ENCODE measurements around the gene IGHMBP2. TPM values are rescaled to one million over a fixed set of nuclear protein-coding genes. Genes with fewer than 3 reads are reported as not detected.
A peak's percentile ranks its signal among the peaks of the same experiment; 100 is the strongest.

The IGHMBP2 gene
- total RNA-seq, 1 experiment from 2014 or later: 27.8 TPM

- intact Hi-C loops (cut with micrococcal nuclease; ENCODE audit: unreplicated experiment) (no loop called here), in situ Hi-C loops (cut with HindIII; ENCODE audit: low pct_unique_long_range_greater_than_20kb, low sequenced_read_pairs) (no loop called here)
- ChIA-PET POLR2A (no interaction called here), CTCF (no interaction called here)
- no peak overlapping the region for H3K4me3 ChIP-seq (ENCODE audit: low read depth in 2 of 2, low read length in 2 of 2)
- H3K36me3 ChIP-seq (ENCODE audit: control insufficient read depth, insufficient read depth, low read length): peaks cover 3% of the 10 kb centered on the region; the same call in 1 of the 2 replicates
- no peak for ATAC-seq
- H3K27ac ChIP-seq (ENCODE audit: low read length): no peak overlapping the region
- H3K4me1 ChIP-seq (ENCODE audit: control insufficient read depth, insufficient read depth, low read length): no peaks in the 10 kb centered on the region
- TSS peak; percentile 61 for BruUV-seq (replicated peaks)
- DNase-seq (ENCODE audit: low read depth, low spot score): no peak
- no peaks in the 10 kb centered on the region for H3K27me3 ChIP-seq (ENCODE audit: control insufficient read depth, insufficient read depth, low read length)
- no peaks in the 10 kb centered on the region for H3K9me3 ChIP-seq (ENCODE audit: control insufficient read depth, insufficient read depth, low read depth, low read length)
- TF ChIP-seq SIN3A (IDR thresholded peaks at IDR 0.05; ENCODE audit: borderline replicate concordance, insufficient read depth, low read depth, low read length) (no peak), TCF7L2 (IDR thresholded peaks at IDR 0.05; ENCODE audit: low read depth, low read length) (no peak), POLR2AphosphoS5 (IDR thresholded peaks at IDR 0.05; ENCODE audit: low read depth, low read length) (no peak), CTCF (IDR thresholded peaks at IDR 0.05) (no peak)
- TF ChIP-seq, protein P1, sequence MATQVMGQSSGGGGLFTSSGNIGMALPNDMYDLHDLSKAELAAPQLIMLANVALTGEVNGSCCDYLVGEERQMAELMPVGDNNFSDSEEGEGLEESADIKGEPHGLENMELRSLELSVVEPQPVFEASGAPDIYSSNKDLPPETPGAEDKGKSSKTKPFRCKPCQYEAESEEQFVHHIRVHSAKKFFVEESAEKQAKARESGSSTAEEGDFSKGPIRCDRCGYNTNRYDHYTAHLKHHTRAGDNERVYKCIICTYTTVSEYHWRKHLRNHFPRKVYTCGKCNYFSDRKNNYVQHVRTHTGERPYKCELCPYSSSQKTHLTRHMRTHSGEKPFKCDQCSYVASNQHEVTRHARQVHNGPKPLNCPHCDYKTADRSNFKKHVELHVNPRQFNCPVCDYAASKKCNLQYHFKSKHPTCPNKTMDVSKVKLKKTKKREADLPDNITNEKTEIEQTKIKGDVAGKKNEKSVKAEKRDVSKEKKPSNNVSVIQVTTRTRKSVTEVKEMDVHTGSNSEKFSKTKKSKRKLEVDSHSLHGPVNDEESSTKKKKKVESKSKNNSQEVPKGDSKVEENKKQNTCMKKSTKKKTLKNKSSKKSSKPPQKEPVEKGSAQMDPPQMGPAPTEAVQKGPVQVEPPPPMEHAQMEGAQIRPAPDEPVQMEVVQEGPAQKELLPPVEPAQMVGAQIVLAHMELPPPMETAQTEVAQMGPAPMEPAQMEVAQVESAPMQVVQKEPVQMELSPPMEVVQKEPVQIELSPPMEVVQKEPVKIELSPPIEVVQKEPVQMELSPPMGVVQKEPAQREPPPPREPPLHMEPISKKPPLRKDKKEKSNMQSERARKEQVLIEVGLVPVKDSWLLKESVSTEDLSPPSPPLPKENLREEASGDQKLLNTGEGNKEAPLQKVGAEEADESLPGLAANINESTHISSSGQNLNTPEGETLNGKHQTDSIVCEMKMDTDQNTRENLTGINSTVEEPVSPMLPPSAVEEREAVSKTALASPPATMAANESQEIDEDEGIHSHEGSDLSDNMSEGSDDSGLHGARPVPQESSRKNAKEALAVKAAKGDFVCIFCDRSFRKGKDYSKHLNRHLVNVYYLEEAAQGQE (IDR thresholded peaks at IDR 0.05; ENCODE audit: insufficient read depth in 1 of 2, low read depth in 2 of 2, low read length in 1 of 2): no peak
Measured at GRCh38 chr11:68932358-68932757, 28.7 kb downstream of the IGHMBP2 start.

DNA sequence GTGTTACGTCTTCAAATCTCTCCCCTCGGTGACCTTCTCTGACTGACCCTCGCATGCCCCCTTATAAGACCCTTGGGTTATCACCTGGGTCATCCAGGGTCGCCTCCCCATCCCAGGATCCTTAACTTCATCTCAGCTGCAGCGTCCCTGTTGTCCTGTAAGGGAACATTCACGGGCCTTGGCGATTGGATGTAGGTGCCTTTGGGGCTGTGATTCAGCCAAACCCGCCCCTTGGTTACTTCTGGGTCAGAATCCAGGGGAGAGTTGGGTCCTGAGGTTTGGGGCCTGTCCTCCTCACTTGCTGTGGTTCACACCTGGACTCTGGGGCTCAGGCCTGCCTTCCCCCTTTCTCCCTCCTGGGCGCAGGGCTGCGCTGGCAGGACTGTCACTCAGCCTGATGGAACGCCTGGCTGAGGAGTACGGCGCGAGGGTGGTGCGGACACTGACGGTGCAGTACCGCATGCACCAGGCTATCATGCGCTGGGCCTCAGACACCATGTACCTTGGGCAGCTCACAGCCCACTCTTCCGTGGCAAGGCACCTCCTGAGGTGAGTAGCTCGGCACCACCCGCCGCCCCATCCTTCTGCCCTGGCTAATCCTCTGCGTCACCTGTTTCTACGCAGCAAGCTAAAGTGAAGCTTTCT is 29.4 kb downstream of the IGHMBP2 start:
- Histone ChIP-seq H3K4me3 (ENCODE audit: low read depth in 2 of 2, low read length in 2 of 2) (no peak overlapping the region), H3K9me3 (ENCODE audit: control insufficient read depth, insufficient read depth, low read depth, low read length) (no peaks in the 10 kb centered on the region), H3K27me3 (ENCODE audit: control insufficient read depth, insufficient read depth, low read length) (no peaks in the 10 kb centered on the region), H3K27ac (ENCODE audit: low read length) (no peak overlapping the region), H3K36me3 (ENCODE audit: control insufficient read depth, insufficient read depth, low read length) (peaks cover 3% of the 10 kb centered on the region; the same call in 1 of the 2 replicates), H3K4me1 (ENCODE audit: control insufficient read depth, insufficient read depth, low read length) (no peaks in the 10 kb centered on the region)
- DNase-seq (ENCODE audit: low read depth, low spot score): no peak
- intact Hi-C loops (cut with micrococcal nuclease; ENCODE audit: unreplicated experiment): no loop called here
- no peak for ATAC-seq
- ChIA-PET POLR2A (no interaction called here), CTCF (no interaction called here)
- TF ChIP-seq TCF7L2 (IDR thresholded peaks at IDR 0.05; ENCODE audit: low read depth, low read length) (no peak), CTCF (IDR thresholded peaks at IDR 0.05) (no peak), SIN3A (IDR thresholded peaks at IDR 0.05; ENCODE audit: borderline replicate concordance, insufficient read depth, low read depth, low read length) (no peak), POLR2AphosphoS5 (IDR thresholded peaks at IDR 0.05; ENCODE audit: low read depth, low read length) (no peak)
- TF ChIP-seq, protein P1 (IDR thresholded peaks at IDR 0.05; ENCODE audit: insufficient read depth in 1 of 2, low read depth in 2 of 2, low read length in 1 of 2): no peak
- no TSS peak for BruUV-seq (replicated peaks)
- in situ Hi-C loops (cut with HindIII; ENCODE audit: low pct_unique_long_range_greater_than_20kb, low sequenced_read_pairs): no loop called here

All from Panc1 (cell line).